Measurements from ENCODE around the gene MOB1B.

The MOB1B gene

DNA sequence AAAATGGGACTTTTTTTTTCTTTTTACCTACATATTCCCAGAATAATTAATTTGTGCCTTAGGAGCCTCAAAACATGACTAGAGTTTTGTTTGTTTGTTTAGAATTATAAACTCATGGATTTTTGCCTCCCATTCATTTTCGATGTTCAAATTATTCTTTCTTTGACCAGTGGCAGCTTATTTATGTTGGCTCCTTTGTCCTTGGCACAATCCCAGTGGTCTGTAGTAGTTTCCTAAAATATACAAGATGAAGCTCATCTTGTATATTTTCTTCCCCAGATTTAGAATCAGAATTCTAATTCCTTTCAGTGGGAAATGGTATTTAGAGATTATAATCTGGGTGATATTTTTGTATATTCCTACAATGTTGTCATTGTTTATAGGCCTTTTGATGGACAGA is 118.4 kb downstream of the MOB1B start:
- H3K4me2 ChIP-seq (ENCODE audit: low read depth, low read length, poor library complexity, severe bottlenecking): no peak overlapping the region
- no peaks in the 10 kb centered on the region for H3F3A ChIP-seq (ENCODE audit: insufficient read depth)
- no peak overlapping the region for H3K4me3 ChIP-seq (ENCODE audit: insufficient read depth, low read length, poor library complexity, severe bottlenecking)
- TF ChIP-seq, protein P1, sequence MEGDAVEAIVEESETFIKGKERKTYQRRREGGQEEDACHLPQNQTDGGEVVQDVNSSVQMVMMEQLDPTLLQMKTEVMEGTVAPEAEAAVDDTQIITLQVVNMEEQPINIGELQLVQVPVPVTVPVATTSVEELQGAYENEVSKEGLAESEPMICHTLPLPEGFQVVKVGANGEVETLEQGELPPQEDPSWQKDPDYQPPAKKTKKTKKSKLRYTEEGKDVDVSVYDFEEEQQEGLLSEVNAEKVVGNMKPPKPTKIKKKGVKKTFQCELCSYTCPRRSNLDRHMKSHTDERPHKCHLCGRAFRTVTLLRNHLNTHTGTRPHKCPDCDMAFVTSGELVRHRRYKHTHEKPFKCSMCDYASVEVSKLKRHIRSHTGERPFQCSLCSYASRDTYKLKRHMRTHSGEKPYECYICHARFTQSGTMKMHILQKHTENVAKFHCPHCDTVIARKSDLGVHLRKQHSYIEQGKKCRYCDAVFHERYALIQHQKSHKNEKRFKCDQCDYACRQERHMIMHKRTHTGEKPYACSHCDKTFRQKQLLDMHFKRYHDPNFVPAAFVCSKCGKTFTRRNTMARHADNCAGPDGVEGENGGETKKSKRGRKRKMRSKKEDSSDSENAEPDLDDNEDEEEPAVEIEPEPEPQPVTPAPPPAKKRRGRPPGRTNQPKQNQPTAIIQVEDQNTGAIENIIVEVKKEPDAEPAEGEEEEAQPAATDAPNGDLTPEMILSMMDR (IDR thresholded peaks at IDR 0.05; ENCODE audit: insufficient read depth, low read length, poor library complexity, severe bottlenecking): no peak
- no peak for TF ChIP-seq EZH2phosphoT487 (conservative IDR thresholded peaks at IDR 0.05; ENCODE audit: low read length)
- no peak overlapping the region for H3K9ac ChIP-seq (ENCODE audit: low read length)
- H3K27ac ChIP-seq (ENCODE audit: low read depth, low read length): no peak overlapping the region
- H3K27me3 ChIP-seq (ENCODE audit: low read length): no peaks in the 10 kb centered on the region
- no peaks in the 10 kb centered on the region for H3K9me3 ChIP-seq (ENCODE audit: insufficient read depth, low read length)
- peaks cover 13% of the 10 kb centered on the region; the same call in 1 of the 2 replicates for H3K36me3 ChIP-seq (ENCODE audit: low read length)
- 0 out of 2 replicates have a peak, but pooled peaks cover 3% of the 10 kb centered on the region for H4K20me1 ChIP-seq (ENCODE audit: low read depth, low read length)
- H3K9me2 ChIP-seq (replicated peaks; ENCODE audit: insufficient read depth, low read length): no peaks in the 10 kb centered on the region
- peaks cover 34% of the 10 kb centered on the region for H3K79me2 ChIP-seq (ENCODE audit: insufficient read depth, low read length)
- H2AFZ ChIP-seq (ENCODE audit: low read depth, low read length, severe bottlenecking): no peak overlapping the region

DNA sequence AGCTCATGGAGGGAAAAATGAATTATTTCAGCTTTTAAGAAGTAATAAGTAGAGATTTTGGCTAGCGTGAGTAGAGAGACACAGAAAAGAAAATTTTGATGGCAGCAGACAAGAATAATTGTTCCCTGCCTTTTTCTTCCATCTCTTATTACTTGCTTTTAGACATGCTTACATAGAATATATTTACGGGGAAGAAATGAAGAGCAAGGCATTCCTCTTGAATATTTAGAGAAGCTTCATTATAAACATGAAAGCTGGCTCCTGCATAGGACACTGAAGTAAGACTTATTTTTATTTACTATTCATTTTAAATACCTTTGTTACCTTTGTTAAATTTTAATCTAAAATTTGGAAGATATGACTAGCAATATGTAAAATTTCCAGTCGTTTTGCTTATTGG is 123.5 kb downstream of the MOB1B start:
- H3K79me2 ChIP-seq (ENCODE audit: insufficient read depth, low read length): peaks cover 6% of the 10 kb centered on the region
- no peaks in the 10 kb centered on the region for H3K9me2 ChIP-seq (replicated peaks; ENCODE audit: insufficient read depth, low read length)
- no peak overlapping the region for H3K4me2 ChIP-seq (ENCODE audit: low read depth, low read length, poor library complexity, severe bottlenecking)

DNA sequence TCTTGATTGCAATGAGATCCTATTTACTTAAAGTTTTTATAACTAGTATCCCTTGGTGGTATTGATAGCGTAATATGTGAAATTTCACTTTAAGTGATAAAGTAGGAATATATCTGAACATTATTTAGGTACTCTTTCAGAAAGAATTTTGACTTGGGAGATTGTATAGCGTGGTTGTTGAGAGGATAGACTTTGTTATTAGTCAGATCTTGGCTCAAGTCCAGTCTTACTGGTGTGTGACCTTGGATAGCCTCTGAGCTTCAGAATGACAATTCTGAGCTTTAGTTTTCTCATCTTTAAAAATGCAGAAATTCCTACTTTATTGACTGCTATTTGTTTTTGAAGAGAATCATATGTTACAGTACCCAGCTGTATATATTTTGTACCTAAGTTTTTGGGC is 123.9 kb downstream of the MOB1B start:
- TF ChIP-seq, protein P1 (IDR thresholded peaks at IDR 0.05; ENCODE audit: insufficient read depth, low read length, poor library complexity, severe bottlenecking): no peak
- no peak overlapping the region for H3K4me2 ChIP-seq (ENCODE audit: low read depth, low read length, poor library complexity, severe bottlenecking)
- H2AFZ ChIP-seq (ENCODE audit: low read depth, low read length, severe bottlenecking): no peak overlapping the region
- no peak overlapping the region for H3K9ac ChIP-seq (ENCODE audit: low read length)
- 0 out of 2 replicates have a peak, but pooled peaks cover 4% of the 10 kb centered on the region for H3K79me2 ChIP-seq (ENCODE audit: insufficient read depth, low read length)
- H3K27ac ChIP-seq (ENCODE audit: low read depth, low read length): no peak overlapping the region
- no peaks in the 10 kb centered on the region for H3F3A ChIP-seq (ENCODE audit: insufficient read depth)
- H3K9me3 ChIP-seq (ENCODE audit: insufficient read depth, low read length): no peaks in the 10 kb centered on the region
- H3K36me3 ChIP-seq (ENCODE audit: low read length): peaks cover 34% of the 10 kb centered on the region; the same call in 1 of the 2 replicates
- no peaks in the 10 kb centered on the region for H3K9me2 ChIP-seq (replicated peaks; ENCODE audit: insufficient read depth, low read length)
- H4K20me1 ChIP-seq (ENCODE audit: low read depth, low read length): 0 out of 2 replicates have a peak, but pooled peaks cover 3% of the 10 kb centered on the region
- H3K27me3 ChIP-seq (ENCODE audit: low read length): no peaks in the 10 kb centered on the region
- H3K4me3 ChIP-seq (ENCODE audit: insufficient read depth, low read length, poor library complexity, severe bottlenecking): no peak overlapping the region

More for the DNA sequence above, 123.5 kb downstream of the MOB1B start:
- Histone ChIP-seq H3K9ac (ENCODE audit: low read length) (no peak overlapping the region), H3K9me3 (ENCODE audit: insufficient read depth, low read length) (no peaks in the 10 kb centered on the region), H2AFZ (ENCODE audit: low read depth, low read length, severe bottlenecking) (no peak overlapping the region), H3K27ac (ENCODE audit: low read depth, low read length) (no peak overlapping the region), H4K20me1 (ENCODE audit: low read depth, low read length) (0 out of 2 replicates have a peak, but pooled peaks cover 3% of the 10 kb centered on the region), H3F3A (ENCODE audit: insufficient read depth) (no peaks in the 10 kb centered on the region), H3K4me3 (ENCODE audit: insufficient read depth, low read length, poor library complexity, severe bottlenecking) (no peak overlapping the region), H3K36me3 (ENCODE audit: low read length) (peaks cover 32% of the 10 kb centered on the region; the same call in 1 of the 2 replicates), H3K27me3 (ENCODE audit: low read length) (no peaks in the 10 kb centered on the region)
- TF ChIP-seq, protein P1 (IDR thresholded peaks at IDR 0.05; ENCODE audit: insufficient read depth, low read length, poor library complexity, severe bottlenecking): no peak
- no peak for TF ChIP-seq EZH2phosphoT487 (conservative IDR thresholded peaks at IDR 0.05; ENCODE audit: low read length)

Measured in SU-DHL-6 (cell line).